Cerebellar nuclear complex (tissue), 1 donor: ENCODE results near the gene HOXB9.

Source experiments
- DNase-seq, 2 experiments: peaks; one replicate each; lab custom pipeline; 2025; lab: John Stamatoyannopoulos, UW

HOXB9 gene

GRCh38 chr17:48639136-48639535, 13.0 kb upstream of the HOXB9 start:
- DNase-seq = no peak

GRCh38 chr17:48637323-48638260, 11.4 kb upstream of the HOXB9 start:
- DNase-seq = no peak

- no peak for DNase-seq
Observed at GRCh38 chr17:48636177-48637018, 10.2 kb upstream of the HOXB9 start.

- DNase-seq = no peak
Observed at GRCh38 chr17:48634493-48635208, 8.5 kb upstream of the HOXB9 start.

DNA sequence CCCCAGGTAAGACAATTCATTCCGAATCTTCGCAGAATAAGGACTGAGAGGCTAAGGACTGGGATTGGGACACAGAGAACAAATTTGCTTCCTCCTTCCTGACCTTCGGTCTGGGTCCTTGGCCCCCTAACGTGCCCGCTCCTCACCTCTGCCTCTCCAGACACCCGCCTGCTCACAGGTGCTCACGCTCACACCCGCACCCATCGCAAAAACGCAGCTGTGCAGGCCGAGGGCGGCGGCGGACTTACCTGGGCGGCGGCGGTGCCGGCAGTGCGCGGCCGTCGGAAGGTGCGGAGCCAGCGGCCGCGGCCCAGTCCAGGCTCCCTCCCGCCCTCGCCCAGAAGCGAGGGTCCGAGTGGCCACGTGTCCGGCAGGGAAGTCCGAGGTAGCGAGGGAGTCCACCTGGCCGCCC, 7.1 kb upstream of the HOXB9 start:
- DNase-seq = no peak

- no peak for DNase-seq
Observed at GRCh38 chr17:48632579-48633265, 6.6 kb upstream of the HOXB9 start.

- no peak for DNase-seq
Observed at GRCh38 chr17:48631693-48632578, 5.8 kb upstream of the HOXB9 start.

GRCh38 chr17:48630925-48631692, 5.0 kb upstream of the HOXB9 start:
- DNase-seq = no peak

GRCh38 chr17:48630009-48630924, 4.1 kb upstream of the HOXB9 start:
- DNase-seq = no peak

DNA sequence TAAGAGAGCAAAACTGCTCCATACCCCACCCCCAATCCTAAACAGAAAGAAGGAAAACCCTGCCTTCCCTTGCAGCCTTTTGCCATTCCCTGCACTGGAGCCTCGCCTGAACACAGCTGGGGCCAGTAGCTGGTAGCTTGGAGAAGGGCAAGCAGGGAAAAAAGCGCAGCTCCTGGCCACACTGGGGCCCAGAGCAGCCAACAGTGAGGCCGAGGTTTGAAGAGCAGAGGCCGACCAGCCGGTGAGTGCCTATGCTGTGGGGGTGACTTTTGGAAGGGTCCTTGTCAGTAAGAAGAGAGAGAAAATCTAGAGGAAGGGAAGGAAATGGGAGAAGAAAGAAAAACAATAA, 3.2 kb upstream of the HOXB9 start:
- DNase-seq = no peak

- DNase-seq = no peak
Observed at GRCh38 chr17:48628649-48629410, 2.7 kb upstream of the HOXB9 start.

- DNase-seq = no peak
Observed at GRCh38 chr17:48627623-48628521, 1.7 kb upstream of the HOXB9 start.

- DNase-seq = no peak
Observed at GRCh38 chr17:48627118-48627597, 1.0 kb upstream of the HOXB9 start.

DNA sequence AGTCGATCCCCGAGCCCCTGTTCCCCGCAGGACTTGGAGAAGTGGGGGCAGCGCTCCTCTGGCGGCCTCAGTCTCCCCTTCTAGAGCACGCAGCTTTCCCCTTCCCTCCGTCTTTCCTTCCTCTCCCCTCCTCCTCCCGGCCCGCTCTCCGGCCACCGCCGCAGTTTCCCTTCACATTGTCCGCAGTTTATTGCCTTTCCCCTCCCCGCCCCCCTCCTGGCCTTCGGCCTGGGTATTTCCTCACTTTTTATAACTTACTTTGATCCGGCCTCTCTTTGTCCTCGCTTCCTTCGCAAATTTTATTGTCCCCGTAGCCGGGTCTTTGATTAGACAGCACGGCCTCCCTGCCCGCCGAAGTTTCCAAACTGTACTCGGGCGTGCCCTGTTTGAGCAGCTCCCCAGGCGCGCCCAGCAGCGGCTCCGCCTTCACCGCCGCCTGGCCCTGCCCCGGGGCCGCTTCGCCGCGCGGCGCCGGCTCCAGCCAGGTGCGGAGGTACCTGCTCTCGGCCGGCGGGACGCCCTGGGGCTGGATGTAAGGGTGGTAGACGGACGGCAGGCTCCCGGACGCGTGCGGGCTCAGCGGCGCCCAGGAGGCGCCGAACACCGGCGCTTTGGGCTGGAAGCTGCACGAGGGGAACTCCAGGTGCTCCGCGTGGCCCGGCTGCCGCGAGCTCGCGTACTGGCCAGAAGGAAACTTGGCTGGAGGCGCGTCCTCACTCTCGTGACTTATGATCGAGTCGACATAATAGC, 488 bp downstream of the HOXB9 start:
- DNase-seq = no peak

DNA sequence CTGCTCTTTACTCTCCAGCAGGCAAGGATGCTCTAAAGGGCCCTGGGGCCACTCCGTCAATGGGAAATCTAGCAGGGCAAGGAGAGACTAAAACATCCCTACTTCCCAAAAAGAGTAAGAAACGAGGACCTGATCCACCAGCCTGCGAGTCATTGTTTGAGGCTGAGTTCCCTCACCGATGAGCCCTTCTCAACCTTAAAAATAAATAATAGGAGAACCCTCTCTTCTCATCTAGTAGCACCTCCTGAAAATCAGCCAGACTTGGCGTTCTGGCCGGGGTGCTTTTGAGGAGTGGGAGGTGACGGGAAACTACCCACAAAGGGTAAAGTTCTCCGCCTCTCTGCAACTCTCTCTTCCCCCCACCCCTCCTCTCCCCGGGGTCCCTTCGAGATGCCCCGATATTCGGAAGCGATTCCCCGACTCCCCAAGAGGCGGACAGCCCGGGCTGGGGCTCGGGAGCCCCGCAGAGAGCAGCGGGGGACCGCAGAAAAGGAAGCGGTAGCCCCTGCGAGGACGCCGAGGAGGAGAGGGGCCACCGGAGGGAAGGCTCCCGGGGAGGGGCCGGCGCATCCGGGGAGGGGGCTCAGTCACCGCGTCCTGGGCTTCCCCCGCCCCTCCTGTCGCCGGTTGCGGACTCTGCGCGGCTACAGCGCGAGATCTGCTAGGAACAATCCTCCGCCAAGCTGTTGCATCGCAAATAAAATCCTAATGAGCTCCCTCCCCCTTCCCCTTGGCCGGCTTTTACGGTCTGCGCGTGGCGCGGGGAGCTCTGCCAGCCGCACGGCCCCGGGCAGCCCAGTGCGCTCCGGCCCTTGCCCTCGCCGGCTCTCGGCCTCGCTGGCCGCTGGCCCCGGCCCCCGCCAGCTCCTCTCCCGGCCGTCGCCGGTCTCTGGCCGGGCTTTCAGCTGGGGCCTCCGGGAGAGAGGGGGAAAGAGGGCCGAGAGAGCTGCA, 1.3 kb downstream of the HOXB9 start:
- DNase-seq = no peak
